ENCODE results near the gene PLEKHA3.

DNA sequence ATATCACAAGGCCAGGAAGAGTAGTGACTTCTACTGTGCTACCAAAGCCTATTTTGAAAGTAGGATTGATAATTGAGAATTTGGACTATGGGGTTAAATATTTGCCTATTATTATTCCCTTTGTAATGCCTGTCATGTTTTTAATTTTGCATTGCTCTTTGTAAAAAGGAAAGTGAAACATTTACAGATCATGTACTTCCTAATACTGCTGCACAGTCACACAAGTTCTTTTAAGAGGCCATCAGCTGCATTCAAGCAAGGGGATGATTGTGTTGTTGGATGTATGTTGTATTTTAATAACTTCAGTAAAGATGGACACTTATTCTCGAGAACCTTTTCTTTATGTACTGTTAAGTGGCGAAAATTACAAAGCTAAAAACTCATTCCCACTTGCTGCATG lies 70.1 kb downstream of the PLEKHA3 start:
- TF ChIP-seq, protein P1, sequence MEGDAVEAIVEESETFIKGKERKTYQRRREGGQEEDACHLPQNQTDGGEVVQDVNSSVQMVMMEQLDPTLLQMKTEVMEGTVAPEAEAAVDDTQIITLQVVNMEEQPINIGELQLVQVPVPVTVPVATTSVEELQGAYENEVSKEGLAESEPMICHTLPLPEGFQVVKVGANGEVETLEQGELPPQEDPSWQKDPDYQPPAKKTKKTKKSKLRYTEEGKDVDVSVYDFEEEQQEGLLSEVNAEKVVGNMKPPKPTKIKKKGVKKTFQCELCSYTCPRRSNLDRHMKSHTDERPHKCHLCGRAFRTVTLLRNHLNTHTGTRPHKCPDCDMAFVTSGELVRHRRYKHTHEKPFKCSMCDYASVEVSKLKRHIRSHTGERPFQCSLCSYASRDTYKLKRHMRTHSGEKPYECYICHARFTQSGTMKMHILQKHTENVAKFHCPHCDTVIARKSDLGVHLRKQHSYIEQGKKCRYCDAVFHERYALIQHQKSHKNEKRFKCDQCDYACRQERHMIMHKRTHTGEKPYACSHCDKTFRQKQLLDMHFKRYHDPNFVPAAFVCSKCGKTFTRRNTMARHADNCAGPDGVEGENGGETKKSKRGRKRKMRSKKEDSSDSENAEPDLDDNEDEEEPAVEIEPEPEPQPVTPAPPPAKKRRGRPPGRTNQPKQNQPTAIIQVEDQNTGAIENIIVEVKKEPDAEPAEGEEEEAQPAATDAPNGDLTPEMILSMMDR (IDR thresholded peaks at IDR 0.05) = no peak
- no peak for TF ChIP-seq EP300 (IDR thresholded peaks at IDR 0.05)
